Measurements from ENCODE around the gene PLCB4. TPM values are rescaled to one million over a fixed set of nuclear protein-coding genes. Genes with fewer than 3 reads are reported as not detected.

The PLCB4 gene
- total and polyA plus RNA-seq, 2 experiments from 2014 or later = 6.5 to 16.1 TPM

GRCh38 chr20:9428292-9428607, 359.4 kb downstream of the PLCB4 start:
- Histone ChIP-seq H3K27me3 (ENCODE audit: insufficient read depth) (no peaks in the 10 kb centered on the region), H3K4me1 (ENCODE audit: insufficient read depth) (no peaks in the 10 kb centered on the region), H3K4me2 (no peak overlapping the region), H4K20me1 (replicated peaks; ENCODE audit: insufficient read depth) (no peaks in the 10 kb centered on the region), H3K9me2 (ENCODE audit: insufficient read depth) (no peaks in the 10 kb centered on the region), H3K27ac (ENCODE audit: low read depth) (no peak overlapping the region), H3K79me2 (replicated peaks; ENCODE audit: insufficient read depth) (no peaks in the 10 kb centered on the region), H3K36me3 (ENCODE audit: insufficient read depth) (no peaks in the 10 kb centered on the region), H3K4me3 (no peak overlapping the region), H2AFZ (no peak overlapping the region), H3F3A (replicated peaks; ENCODE audit: low read depth) (no peaks in the 10 kb centered on the region)
- H3K27ac Mint-ChIP-seq = no peak overlapping the region
- no peaks in the 10 kb centered on the region for H3K36me3 Mint-ChIP-seq (ENCODE audit: low read depth)
- no peaks in the 10 kb centered on the region for H3K27me3 Mint-ChIP-seq (ENCODE audit: insufficient read depth, low read depth, poor library complexity)
- H3K4me1 Mint-ChIP-seq = no peaks in the 10 kb centered on the region
- ATAC-seq = no peak
- H3K4me3 Mint-ChIP-seq = no peak overlapping the region
- no peak for DNase-seq (ENCODE audit: low spot score)
- no peak for TF ChIP-seq EZH2 (IDR thresholded peaks at IDR 0.05; ENCODE audit: low read depth, unreplicated experiment)
- no peak for TF ChIP-seq NANOG (IDR thresholded peaks at IDR 0.05; ENCODE audit: borderline replicate concordance)
- TF ChIP-seq, protein P1, sequence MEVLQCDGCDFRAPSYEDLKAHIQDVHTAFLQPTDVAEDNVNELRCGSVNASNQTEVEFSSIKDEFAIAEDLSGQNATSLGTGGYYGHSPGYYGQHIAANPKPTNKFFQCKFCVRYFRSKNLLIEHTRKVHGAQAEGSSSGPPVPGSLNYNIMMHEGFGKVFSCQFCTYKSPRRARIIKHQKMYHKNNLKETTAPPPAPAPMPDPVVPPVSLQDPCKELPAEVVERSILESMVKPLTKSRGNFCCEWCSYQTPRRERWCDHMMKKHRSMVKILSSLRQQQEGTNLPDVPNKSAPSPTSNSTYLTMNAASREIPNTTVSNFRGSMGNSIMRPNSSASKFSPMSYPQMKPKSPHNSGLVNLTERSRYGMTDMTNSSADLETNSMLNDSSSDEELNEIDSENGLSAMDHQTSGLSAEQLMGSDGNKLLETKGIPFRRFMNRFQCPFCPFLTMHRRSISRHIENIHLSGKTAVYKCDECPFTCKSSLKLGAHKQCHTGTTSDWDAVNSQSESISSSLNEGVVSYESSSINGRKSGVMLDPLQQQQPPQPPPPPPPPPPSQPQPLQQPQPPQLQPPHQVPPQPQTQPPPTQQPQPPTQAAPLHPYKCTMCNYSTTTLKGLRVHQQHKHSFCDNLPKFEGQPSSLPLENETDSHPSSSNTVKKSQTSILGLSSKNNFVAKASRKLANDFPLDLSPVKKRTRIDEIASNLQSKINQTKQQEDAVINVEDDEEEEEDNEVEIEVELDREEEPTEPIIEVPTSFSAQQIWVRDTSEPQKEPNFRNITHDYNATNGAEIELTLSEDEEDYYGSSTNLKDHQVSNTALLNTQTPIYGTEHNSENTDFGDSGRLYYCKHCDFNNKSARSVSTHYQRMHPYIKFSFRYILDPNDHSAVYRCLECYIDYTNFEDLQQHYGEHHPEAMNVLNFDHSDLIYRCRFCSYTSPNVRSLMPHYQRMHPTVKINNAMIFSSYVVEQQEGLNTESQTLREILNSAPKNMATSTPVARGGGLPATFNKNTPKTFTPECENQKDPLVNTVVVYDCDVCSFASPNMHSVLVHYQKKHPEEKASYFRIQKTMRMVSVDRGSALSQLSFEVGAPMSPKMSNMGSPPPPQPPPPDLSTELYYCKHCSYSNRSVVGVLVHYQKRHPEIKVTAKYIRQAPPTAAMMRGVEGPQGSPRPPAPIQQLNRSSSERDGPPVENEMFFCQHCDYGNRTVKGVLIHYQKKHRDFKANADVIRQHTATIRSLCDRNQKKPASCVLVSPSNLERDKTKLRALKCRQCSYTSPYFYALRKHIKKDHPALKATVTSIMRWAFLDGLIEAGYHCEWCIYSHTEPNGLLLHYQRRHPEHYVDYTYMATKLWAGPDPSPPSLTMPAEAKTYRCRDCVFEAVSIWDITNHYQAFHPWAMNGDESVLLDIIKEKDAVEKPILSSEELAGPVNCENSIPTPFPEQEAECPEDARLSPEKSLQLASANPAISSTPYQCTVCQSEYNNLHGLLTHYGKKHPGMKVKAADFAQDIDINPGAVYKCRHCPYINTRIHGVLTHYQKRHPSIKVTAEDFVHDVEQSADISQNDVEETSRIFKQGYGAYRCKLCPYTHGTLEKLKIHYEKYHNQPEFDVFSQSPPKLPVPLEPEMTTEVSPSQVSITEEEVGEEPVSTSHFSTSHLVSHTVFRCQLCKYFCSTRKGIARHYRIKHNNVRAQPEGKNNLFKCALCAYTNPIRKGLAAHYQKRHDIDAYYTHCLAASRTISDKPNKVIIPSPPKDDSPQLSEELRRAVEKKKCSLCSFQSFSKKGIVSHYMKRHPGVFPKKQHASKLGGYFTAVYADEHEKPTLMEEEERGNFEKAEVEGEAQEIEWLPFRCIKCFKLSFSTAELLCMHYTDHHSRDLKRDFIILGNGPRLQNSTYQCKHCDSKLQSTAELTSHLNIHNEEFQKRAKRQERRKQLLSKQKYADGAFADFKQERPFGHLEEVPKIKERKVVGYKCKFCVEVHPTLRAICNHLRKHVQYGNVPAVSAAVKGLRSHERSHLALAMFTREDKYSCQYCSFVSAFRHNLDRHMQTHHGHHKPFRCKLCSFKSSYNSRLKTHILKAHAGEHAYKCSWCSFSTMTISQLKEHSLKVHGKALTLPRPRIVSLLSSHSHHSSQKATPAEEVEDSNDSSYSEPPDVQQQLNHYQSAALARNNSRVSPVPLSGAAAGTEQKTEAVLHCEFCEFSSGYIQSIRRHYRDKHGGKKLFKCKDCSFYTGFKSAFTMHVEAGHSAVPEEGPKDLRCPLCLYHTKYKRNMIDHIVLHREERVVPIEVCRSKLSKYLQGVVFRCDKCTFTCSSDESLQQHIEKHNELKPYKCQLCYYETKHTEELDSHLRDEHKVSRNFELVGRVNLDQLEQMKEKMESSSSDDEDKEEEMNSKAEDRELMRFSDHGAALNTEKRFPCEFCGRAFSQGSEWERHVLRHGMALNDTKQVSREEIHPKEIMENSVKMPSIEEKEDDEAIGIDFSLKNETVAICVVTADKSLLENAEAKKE (CRISPR knock-in tag; IDR thresholded peaks at IDR 0.05) = no peak
- TF ChIP-seq, protein P2, sequence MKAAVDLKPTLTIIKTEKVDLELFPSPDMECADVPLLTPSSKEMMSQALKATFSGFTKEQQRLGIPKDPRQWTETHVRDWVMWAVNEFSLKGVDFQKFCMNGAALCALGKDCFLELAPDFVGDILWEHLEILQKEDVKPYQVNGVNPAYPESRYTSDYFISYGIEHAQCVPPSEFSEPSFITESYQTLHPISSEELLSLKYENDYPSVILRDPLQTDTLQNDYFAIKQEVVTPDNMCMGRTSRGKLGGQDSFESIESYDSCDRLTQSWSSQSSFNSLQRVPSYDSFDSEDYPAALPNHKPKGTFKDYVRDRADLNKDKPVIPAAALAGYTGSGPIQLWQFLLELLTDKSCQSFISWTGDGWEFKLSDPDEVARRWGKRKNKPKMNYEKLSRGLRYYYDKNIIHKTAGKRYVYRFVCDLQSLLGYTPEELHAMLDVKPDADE (IDR thresholded peaks at IDR 0.05) = no peak
- H3K9me3 Mint-ChIP-seq = no peaks in the 10 kb centered on the region

GRCh38 chr20:9439806-9440205, 370.9 kb downstream of the PLCB4 start:
- no peak overlapping the region for H3K4me3 Mint-ChIP-seq
- Histone ChIP-seq H4K20me1 (replicated peaks; ENCODE audit: insufficient read depth) (no peaks in the 10 kb centered on the region), H3K9me2 (ENCODE audit: insufficient read depth) (no peaks in the 10 kb centered on the region), H3K4me2 (no peak overlapping the region), H3K27ac (ENCODE audit: low read depth) (no peak overlapping the region), H3K4me1 (ENCODE audit: insufficient read depth) (0 out of 2 replicates have a peak, but pooled peaks cover 2% of the 10 kb centered on the region), H2AFZ (no peak overlapping the region), H3K36me3 (ENCODE audit: insufficient read depth) (no peaks in the 10 kb centered on the region), H3K79me2 (replicated peaks; ENCODE audit: insufficient read depth) (no peaks in the 10 kb centered on the region), H3K27me3 (ENCODE audit: insufficient read depth) (no peaks in the 10 kb centered on the region), H3F3A (replicated peaks; ENCODE audit: low read depth) (no peaks in the 10 kb centered on the region), H3K4me3 (no peak overlapping the region)
- no peak overlapping the region for H3K27ac Mint-ChIP-seq
- peaks cover 9% of the 10 kb centered on the region for H3K9me3 Mint-ChIP-seq
- H3K4me1 Mint-ChIP-seq = peaks cover 1% of the 10 kb centered on the region; the same call in 2 of the 3 replicates
- no peaks in the 10 kb centered on the region for H3K27me3 Mint-ChIP-seq (ENCODE audit: insufficient read depth, low read depth, poor library complexity)
- DNase-seq (ENCODE audit: low spot score) (no peak), ATAC-seq (no peak)
- H3K36me3 Mint-ChIP-seq (ENCODE audit: low read depth) = peaks cover 31% of the 10 kb centered on the region
- TF ChIP-seq JUNB (IDR thresholded peaks at IDR 0.05; ENCODE audit: unreplicated experiment) (no peak), EZH2phosphoT487 (IDR thresholded peaks at IDR 0.05; ENCODE audit: unreplicated experiment) (no peak), POLR2AphosphoS5 (IDR thresholded peaks at IDR 0.05; ENCODE audit: low read depth) (no peak), REST (IDR thresholded peaks at IDR 0.05; ENCODE audit: unreplicated experiment) (no peak), CREB1 (CRISPR knock-in tag; IDR thresholded peaks at IDR 0.05; ENCODE audit: low read depth) (no peak), ZNF114 (CRISPR knock-in tag; IDR thresholded peaks at IDR 0.05) (no peak), EZH2 (IDR thresholded peaks at IDR 0.05; ENCODE audit: low read depth, unreplicated experiment) (no peak), NANOG (IDR thresholded peaks at IDR 0.05; ENCODE audit: borderline replicate concordance) (no peak)
- TF ChIP-seq, protein P2 (IDR thresholded peaks at IDR 0.05) = no peak

Data from GM23338 (cell line).